ENCODE measurements around the gene CLUH. TPM values are rescaled to one million over a fixed set of nuclear protein-coding genes. Genes with fewer than 3 reads are reported as not detected.

The CLUH gene
- total RNA-seq, 1 experiment from 2014 or later, result 161 TPM

- Mint-ChIP-seq H3K4me3 (ENCODE audit: unreplicated experiment) (no peak overlapping the region), H3K4me1 (ENCODE audit: low read depth, unreplicated experiment) (peaks cover 15% of the 10 kb centered on the region), H3K27me3 (ENCODE audit: insufficient read depth, unreplicated experiment) (peaks cover 3% of the 10 kb centered on the region), H3K9me3 (ENCODE audit: unreplicated experiment) (no peaks in the 10 kb centered on the region), H3K36me3 (ENCODE audit: insufficient read depth, unreplicated experiment) (peaks cover 4% of the 10 kb centered on the region), H3K27ac (ENCODE audit: unreplicated experiment) (no peak overlapping the region)
- TF ChIP-seq CTCF (IDR thresholded peaks at IDR 0.05; ENCODE audit: insufficient read depth in 1 of 2, low read depth in 1 of 2, low read length in 1 of 2, severe bottlenecking in 1 of 2, unreplicated experiment in 1 of 2), result no peak
- no peak overlapping the region for H3K4me3 ChIP-seq (ENCODE audit: low read depth, low read length)
- DNase-seq, result no peak
- no TSS peak for BruUV-seq (replicated peaks)
- intact Hi-C loops (cut with micrococcal nuclease; ENCODE audit: unreplicated experiment), result no loop called here
- peaks cover 13% of the 10 kb centered on the region for H3K4me1 ChIP-seq
- H3K36me3 ChIP-seq (ENCODE audit: control insufficient read depth, insufficient read depth, low read length), result no peaks in the 10 kb centered on the region
- POLR2A ChIA-PET, result no interaction called here
- no peaks in the 10 kb centered on the region for H3K9me3 ChIP-seq
- CTCF ChIA-PET, result interaction anchor here (0.9 kb wide), 1 partner anchor 123 kb away, joined by 3 read pairs; no protein-coding TSS in a partner anchor
- H3K27me3 ChIP-seq (replicated peaks; ENCODE audit: control insufficient read depth, insufficient read depth, low read length), result no peaks in the 10 kb centered on the region
These were observed 10.0 kb upstream of the CLUH start for GRCh38 chr17:2721603-2722002.

GRCh38 chr17:2719861-2720260 lies 8.3 kb upstream of the CLUH start:
- Histone ChIP-seq H3K36me3 (ENCODE audit: control insufficient read depth, insufficient read depth, low read length) (no peaks in the 10 kb centered on the region), H3K4me3 (ENCODE audit: low read depth, low read length) (no peak overlapping the region), H3K9me3 (no peaks in the 10 kb centered on the region), H3K27me3 (replicated peaks; ENCODE audit: control insufficient read depth, insufficient read depth, low read length) (no peaks in the 10 kb centered on the region), H3K4me1 (peaks cover 13% of the 10 kb centered on the region)
- ChIA-PET POLR2A (no interaction called here), CTCF (no interaction called here)
- DNase-seq, result no peak
- H3K4me1 Mint-ChIP-seq (ENCODE audit: low read depth, unreplicated experiment), result peaks cover 8% of the 10 kb centered on the region
- TF ChIP-seq CTCF (IDR thresholded peaks at IDR 0.05; ENCODE audit: insufficient read depth in 1 of 2, low read depth in 1 of 2, low read length in 1 of 2, severe bottlenecking in 1 of 2, unreplicated experiment in 1 of 2), result no peak
- H3K36me3 Mint-ChIP-seq (ENCODE audit: insufficient read depth, unreplicated experiment), result peaks cover 4% of the 10 kb centered on the region
- intact Hi-C loops (cut with micrococcal nuclease; ENCODE audit: unreplicated experiment), result no loop called here
- H3K27me3 Mint-ChIP-seq (ENCODE audit: insufficient read depth, unreplicated experiment), result no peaks in the 10 kb centered on the region
- BruUV-seq (replicated peaks), result no TSS peak
- no peak overlapping the region for H3K4me3 Mint-ChIP-seq (ENCODE audit: unreplicated experiment)
- H3K9me3 Mint-ChIP-seq (ENCODE audit: unreplicated experiment), result no peaks in the 10 kb centered on the region
- no peak overlapping the region for H3K27ac Mint-ChIP-seq (ENCODE audit: unreplicated experiment)

DNA sequence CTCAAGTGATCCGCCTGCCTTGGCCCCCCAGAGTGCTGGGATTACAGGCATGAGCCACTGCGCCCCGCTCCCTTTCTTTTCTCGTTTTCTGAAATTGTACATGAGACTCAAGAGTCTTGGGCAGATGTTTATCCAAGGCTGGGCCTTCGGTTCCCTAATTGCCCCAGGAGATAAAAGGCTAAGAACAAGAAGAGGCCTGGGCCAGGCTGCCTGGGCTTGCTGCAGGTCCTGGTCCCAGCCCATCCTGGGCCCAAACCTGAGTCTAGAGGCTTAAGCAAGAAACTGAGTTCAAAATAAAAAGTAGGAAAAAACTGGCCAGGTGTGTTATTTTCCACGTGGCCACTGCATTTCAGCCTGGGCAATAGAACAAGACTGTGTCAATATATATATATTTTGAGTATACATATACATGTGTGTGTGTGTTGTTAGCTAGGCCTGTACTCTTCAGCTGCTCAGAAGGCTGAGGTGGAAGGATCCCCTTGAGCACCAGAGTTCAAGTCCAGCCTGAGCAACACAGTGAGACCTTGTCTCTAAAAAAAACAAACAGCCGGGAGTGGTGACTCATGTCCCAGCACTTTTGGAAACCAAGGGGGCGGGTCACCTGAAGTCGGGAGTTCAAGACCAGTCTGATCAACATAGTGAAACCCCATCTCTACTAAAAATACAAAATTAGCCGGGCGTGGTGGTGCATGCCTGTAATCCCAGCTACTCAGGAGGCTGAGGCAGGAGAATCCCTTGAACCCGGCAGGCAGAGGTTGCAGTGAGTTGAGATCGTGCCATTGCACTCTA lies 6.8 kb upstream of the CLUH start:
- BruUV-seq (replicated peaks), result no TSS peak
- peaks cover 4% of the 10 kb centered on the region for H3K36me3 Mint-ChIP-seq (ENCODE audit: insufficient read depth, unreplicated experiment)
- POLR2A ChIA-PET, result no interaction called here

More for the DNA sequence above, 6.8 kb upstream of the CLUH start:
- H3K27me3 Mint-ChIP-seq (ENCODE audit: insufficient read depth, unreplicated experiment), result no peaks in the 10 kb centered on the region
- Histone ChIP-seq H3K4me3 (ENCODE audit: low read depth, low read length) (no peak overlapping the region), H3K36me3 (ENCODE audit: control insufficient read depth, insufficient read depth, low read length) (no peaks in the 10 kb centered on the region), H3K27me3 (replicated peaks; ENCODE audit: control insufficient read depth, insufficient read depth, low read length) (no peaks in the 10 kb centered on the region), H3K9me3 (no peaks in the 10 kb centered on the region), H3K4me1 (peaks cover 10% of the 10 kb centered on the region)
- DNase-seq, result no peak
- H3K9me3 Mint-ChIP-seq (ENCODE audit: unreplicated experiment), result no peaks in the 10 kb centered on the region
- H3K27ac Mint-ChIP-seq (ENCODE audit: unreplicated experiment), result no peak overlapping the region
- CTCF ChIA-PET, result no interaction called here
- H3K4me3 Mint-ChIP-seq (ENCODE audit: unreplicated experiment), result no peak overlapping the region
- TF ChIP-seq CTCF (IDR thresholded peaks at IDR 0.05; ENCODE audit: insufficient read depth in 1 of 2, low read depth in 1 of 2, low read length in 1 of 2, severe bottlenecking in 1 of 2, unreplicated experiment in 1 of 2), result no peak
- peaks cover 8% of the 10 kb centered on the region for H3K4me1 Mint-ChIP-seq (ENCODE audit: low read depth, unreplicated experiment)
- intact Hi-C loops (cut with micrococcal nuclease; ENCODE audit: unreplicated experiment), result no loop called here
